ENCODE data around the gene ELMO3. TPM values are rescaled to one million over a fixed set of nuclear protein-coding genes. Genes with fewer than 3 reads are reported as not detected.

ELMO3 gene
- total and polyA plus RNA-seq, 9 donors, result 1.1 to 14.8 (median 2.7) TPM; not detected in 1

DNA sequence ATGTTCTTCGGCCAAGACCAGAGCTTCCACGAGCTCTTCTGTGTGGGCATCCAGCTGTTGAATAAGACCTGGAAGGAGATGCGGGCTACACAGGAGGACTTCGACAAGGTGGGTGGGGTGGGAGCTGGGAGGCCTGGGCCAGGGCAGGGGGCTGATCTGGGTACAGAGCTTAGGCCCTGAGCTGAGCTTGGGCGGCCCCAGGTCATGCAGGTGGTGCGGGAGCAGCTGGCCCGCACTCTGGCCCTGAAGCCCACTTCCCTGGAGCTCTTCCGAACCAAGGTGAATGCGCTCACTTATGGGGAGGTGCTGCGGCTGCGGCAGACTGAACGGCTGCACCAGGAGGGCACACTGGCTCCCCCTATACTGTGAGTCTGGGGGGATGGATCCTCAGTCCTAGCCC lies 3.5 kb downstream of the ELMO3 start:
- Histone ChIP-seq H3K4me3 (no peak overlapping the region), H3K4me1 (ENCODE audit: insufficient read depth) (peaks cover 6% of the 10 kb centered on the region), H3K36me3 (no peaks in the 10 kb centered on the region), H3K27ac (no peak overlapping the region), H3K27me3 (no peaks in the 10 kb centered on the region), H3K9me3 (no peaks in the 10 kb centered on the region)
- no peak for DNase-seq
- 86 to 93% (median 88%) methylated on average over 12 of the region's 12 CpGs for WGBS, 3 donors
- intact Hi-C loops (cut with DNase I), result no loop called here
- TF ChIP-seq POLR2A (IDR thresholded peaks at IDR 0.05) (no peak), EP300 (IDR thresholded peaks at IDR 0.05) (no peak)
- TF ChIP-seq, protein P1, sequence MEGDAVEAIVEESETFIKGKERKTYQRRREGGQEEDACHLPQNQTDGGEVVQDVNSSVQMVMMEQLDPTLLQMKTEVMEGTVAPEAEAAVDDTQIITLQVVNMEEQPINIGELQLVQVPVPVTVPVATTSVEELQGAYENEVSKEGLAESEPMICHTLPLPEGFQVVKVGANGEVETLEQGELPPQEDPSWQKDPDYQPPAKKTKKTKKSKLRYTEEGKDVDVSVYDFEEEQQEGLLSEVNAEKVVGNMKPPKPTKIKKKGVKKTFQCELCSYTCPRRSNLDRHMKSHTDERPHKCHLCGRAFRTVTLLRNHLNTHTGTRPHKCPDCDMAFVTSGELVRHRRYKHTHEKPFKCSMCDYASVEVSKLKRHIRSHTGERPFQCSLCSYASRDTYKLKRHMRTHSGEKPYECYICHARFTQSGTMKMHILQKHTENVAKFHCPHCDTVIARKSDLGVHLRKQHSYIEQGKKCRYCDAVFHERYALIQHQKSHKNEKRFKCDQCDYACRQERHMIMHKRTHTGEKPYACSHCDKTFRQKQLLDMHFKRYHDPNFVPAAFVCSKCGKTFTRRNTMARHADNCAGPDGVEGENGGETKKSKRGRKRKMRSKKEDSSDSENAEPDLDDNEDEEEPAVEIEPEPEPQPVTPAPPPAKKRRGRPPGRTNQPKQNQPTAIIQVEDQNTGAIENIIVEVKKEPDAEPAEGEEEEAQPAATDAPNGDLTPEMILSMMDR (IDR thresholded peaks at IDR 0.05), result no peak

DNA sequence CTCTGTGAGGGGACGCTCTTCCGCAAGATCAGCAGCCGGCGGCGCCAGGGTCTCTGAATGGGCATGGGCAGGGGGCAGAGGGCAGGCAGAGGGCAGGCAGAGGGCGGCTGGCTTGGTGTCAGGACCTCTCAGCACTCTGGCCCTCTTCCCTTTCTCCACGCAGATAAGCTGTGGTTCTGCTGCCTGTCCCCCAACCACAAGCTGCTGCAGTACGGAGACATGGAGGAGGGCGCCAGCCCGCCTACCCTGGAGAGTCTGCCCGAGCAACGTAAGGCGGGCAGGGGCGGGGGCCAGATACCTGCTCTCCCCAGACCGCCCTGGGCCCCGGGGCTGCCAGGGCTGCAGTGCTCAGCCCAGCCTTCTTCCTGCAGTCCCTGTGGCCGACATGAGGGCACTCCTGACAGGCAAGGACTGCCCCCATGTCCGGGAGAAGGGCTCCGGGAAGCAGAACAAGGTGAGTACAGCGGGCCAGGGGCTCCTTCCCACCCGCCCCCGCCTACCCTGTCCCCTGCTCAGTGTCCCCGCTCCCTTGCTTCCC lies 4.1 kb downstream of the ELMO3 start:
- intact Hi-C loops (cut with DNase I), result no loop called here
- Histone ChIP-seq H3K9me3 (no peaks in the 10 kb centered on the region), H3K36me3 (no peaks in the 10 kb centered on the region), H3K4me3 (no peak overlapping the region), H3K27ac (no peak overlapping the region), H3K27me3 (no peaks in the 10 kb centered on the region), H3K4me1 (ENCODE audit: insufficient read depth) (peaks cover 10% of the 10 kb centered on the region)
- DNase-seq, result no peak
- WGBS, 3 donors, result 83 to 87% (median 86%) methylated on average over 23 of the region's 23 CpGs
- no peak for TF ChIP-seq EP300 (IDR thresholded peaks at IDR 0.05)
- TF ChIP-seq POLR2A (IDR thresholded peaks at IDR 0.05), result no peak
- TF ChIP-seq, protein P1 (IDR thresholded peaks at IDR 0.05), result no peak

DNA sequence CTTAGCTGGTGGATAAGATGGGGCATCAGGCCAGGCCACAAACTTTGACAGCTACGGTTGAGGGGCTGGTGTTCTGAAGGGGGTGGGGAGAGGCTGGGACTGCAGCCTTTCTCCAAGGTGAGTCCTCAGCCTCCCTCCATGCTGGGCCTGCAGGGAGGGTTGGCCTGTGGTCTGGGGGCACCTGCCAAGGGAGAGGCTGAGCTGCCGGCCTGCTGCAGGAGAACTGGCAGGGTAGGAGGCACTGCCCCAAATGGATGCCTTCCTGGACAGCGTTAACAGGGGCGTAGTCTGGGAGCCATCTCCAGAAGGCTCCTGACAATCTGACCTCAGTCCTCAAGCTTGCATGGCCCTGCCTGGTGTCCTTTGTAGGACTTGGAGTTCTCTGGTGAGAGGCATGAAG lies 5.1 kb downstream of the ELMO3 start:
- H3K27me3 ChIP-seq, result no peaks in the 10 kb centered on the region
- no peaks in the 10 kb centered on the region for H3K9me3 ChIP-seq
- no peak overlapping the region for H3K27ac ChIP-seq
- TF ChIP-seq POLR2A (IDR thresholded peaks at IDR 0.05), result no peak
- TF ChIP-seq, protein P1 (IDR thresholded peaks at IDR 0.05), result no peak
- TF ChIP-seq EP300 (IDR thresholded peaks at IDR 0.05), result no peak
- H3K4me3 ChIP-seq, result no peak overlapping the region
- no peaks in the 10 kb centered on the region for H3K36me3 ChIP-seq
- DNase-seq, result no peak
- H3K4me1 ChIP-seq (ENCODE audit: insufficient read depth), result peaks cover 10% of the 10 kb centered on the region
- intact Hi-C loops (cut with DNase I), result no loop called here
- 62 to 77% (median 71%) methylated on average over 4 of the region's 4 CpGs for WGBS, 3 donors

DNA sequence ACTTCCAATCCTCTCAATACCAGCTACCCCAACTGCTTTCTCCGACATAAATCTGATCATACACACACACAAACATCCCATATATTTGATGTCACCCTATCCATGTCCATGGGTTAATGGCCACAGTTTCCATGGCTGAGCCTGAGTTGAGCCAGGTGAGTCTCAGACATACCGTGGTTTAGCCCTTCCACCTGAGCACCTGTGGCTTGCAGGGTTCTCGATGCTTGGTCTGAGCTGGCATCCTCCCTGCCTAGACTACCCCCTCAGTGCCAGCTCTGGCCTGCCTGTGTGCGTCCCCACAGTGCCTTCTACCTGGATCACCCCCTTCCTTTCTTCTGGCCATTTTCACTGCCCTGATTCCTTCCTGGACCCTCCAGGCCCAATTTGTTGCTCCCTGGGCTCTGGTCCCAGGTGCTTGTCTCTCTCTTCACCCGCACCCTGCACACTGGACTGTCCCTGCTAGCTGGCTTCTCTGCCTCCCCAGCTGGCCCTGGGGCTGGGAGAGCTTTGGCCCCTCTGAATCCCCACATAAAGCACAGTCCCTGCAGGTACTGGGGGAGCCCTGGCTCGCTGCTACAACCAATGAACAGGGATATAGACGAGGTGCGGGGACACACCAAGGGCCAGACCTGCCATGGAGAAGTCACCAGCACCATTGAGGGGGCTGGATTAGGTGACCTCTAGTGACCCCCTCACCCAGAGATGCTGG lies 7.4 kb downstream of the ELMO3 start:
- intact Hi-C loops (cut with DNase I), result no loop called here

More for the DNA sequence above, 7.4 kb downstream of the ELMO3 start:
- Histone ChIP-seq H3K4me3 (no peak overlapping the region), H3K27me3 (no peaks in the 10 kb centered on the region), H3K4me1 (ENCODE audit: insufficient read depth) (peaks cover 9% of the 10 kb centered on the region), H3K27ac (no peak overlapping the region), H3K36me3 (no peaks in the 10 kb centered on the region), H3K9me3 (no peaks in the 10 kb centered on the region)
- TF ChIP-seq EP300 (IDR thresholded peaks at IDR 0.05), result no peak
- TF ChIP-seq, protein P1 (IDR thresholded peaks at IDR 0.05), result no peak
- no peak for TF ChIP-seq POLR2A (IDR thresholded peaks at IDR 0.05)
- 93 to 95% (median 94%) methylated on average over 8 of the region's 8 CpGs for WGBS, 3 donors
- no peak for DNase-seq

Measured in ovary (tissue), 9 donors.